Ishikawa (cell line): ENCODE measurements around the gene SERAC1.
A peak's percentile ranks its signal among the peaks of the same experiment; 100 is the strongest.

ENCODE experiments used
- CEBPB ChIP-seq: IDR thresholded peaks from 2 replicates; pipeline ENCODE4 v1.6.1; 2012
- CREB1 ChIP-seq: IDR thresholded peaks from 2 replicates; pipeline ENCODE4 v1.6.1; 2012; ENCODE audit warnings: low read depth
- EGR1 ChIP-seq: IDR thresholded peaks from 2 replicates; pipeline ENCODE4 v1.6.1; 2012
- EP300 ChIP-seq: IDR thresholded peaks from 2 replicates; pipeline ENCODE4 v1.6.1; 2012; ENCODE audit warnings: borderline replicate concordance
- FOXM1 ChIP-seq: IDR thresholded peaks from 2 replicates; pipeline ENCODE4 v1.6.1; 2012; ENCODE audit warnings: low read depth, borderline replicate concordance
- NFIC ChIP-seq: IDR thresholded peaks from 2 replicates; pipeline ENCODE4 v1.6.1; 2012
- RAD21 ChIP-seq: IDR thresholded peaks from 2 replicates; pipeline ENCODE4 v1.6.1; 2012; ENCODE audit warnings: low read depth
- TAF1 ChIP-seq: IDR thresholded peaks from 2 replicates; pipeline ENCODE4 v1.6.1; 2012; ENCODE audit warnings: low read depth, mild to moderate bottlenecking
- TCF12 ChIP-seq: IDR thresholded peaks from 2 replicates; pipeline ENCODE4 v1.6.1; 2012; ENCODE audit warnings: low read depth
- TEAD4 ChIP-seq: IDR thresholded peaks from 2 replicates; pipeline ENCODE4 v1.6.1; 2012
- YY1 ChIP-seq: IDR thresholded peaks from 2 replicates; pipeline ENCODE4 v1.6.1; 2012; ENCODE audit warnings: low read depth
- ZBTB7A ChIP-seq: IDR thresholded peaks from 2 replicates; pipeline ENCODE4 v1.6.1; 2012; ENCODE audit warnings: low read depth
- TF ChIP-seq, protein P1 (sequence below): IDR thresholded peaks from 2 replicates; pipeline ENCODE4 v1.6.1; 2012
- TF ChIP-seq, protein P2 (sequence below): IDR thresholded peaks from 2 replicates; pipeline ENCODE4 v1.6.1; 2012
- TF ChIP-seq, protein P3 (sequence below): IDR thresholded peaks from 2 replicates; pipeline ENCODE4 v1.6.1; 2012; ENCODE audit warnings: low read depth, mild to moderate bottlenecking

The SERAC1 gene

DNA sequence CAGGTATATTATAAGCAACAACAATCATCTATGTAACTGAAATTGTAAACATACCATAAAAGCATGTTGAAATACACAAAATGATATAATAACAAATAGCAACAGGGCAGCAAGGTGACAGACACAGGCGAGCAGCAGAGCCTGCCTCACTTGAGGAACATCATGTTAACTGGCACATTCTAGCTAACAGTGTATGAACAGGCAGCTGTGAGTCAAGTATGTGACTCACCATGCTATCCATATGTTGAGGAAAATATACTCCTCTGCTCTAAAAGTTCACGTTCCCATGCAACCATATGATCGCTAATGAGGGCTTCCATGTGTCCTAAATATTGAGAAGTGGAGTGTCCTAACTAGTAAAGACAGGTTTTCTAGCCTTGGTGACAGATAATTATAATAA, 18.4 kb downstream of the SERAC1 start:
- TF ChIP-seq ZBTB7A, result no peak
- no peak for TF ChIP-seq YY1
- no peak for TF ChIP-seq NFIC
- TF ChIP-seq, protein P1, sequence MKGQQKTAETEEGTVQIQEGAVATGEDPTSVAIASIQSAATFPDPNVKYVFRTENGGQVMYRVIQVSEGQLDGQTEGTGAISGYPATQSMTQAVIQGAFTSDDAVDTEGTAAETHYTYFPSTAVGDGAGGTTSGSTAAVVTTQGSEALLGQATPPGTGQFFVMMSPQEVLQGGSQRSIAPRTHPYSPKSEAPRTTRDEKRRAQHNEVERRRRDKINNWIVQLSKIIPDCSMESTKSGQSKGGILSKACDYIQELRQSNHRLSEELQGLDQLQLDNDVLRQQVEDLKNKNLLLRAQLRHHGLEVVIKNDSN, result no peak
- no peak for TF ChIP-seq TEAD4
- TF ChIP-seq RAD21, result no peak
- no peak for TF ChIP-seq TCF12
- TF ChIP-seq, protein P2, sequence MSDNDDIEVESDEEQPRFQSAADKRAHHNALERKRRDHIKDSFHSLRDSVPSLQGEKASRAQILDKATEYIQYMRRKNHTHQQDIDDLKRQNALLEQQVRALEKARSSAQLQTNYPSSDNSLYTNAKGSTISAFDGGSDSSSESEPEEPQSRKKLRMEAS, result no peak
- no peak for TF ChIP-seq CEBPB
- TF ChIP-seq EP300, result no peak
- TF ChIP-seq, protein P3, sequence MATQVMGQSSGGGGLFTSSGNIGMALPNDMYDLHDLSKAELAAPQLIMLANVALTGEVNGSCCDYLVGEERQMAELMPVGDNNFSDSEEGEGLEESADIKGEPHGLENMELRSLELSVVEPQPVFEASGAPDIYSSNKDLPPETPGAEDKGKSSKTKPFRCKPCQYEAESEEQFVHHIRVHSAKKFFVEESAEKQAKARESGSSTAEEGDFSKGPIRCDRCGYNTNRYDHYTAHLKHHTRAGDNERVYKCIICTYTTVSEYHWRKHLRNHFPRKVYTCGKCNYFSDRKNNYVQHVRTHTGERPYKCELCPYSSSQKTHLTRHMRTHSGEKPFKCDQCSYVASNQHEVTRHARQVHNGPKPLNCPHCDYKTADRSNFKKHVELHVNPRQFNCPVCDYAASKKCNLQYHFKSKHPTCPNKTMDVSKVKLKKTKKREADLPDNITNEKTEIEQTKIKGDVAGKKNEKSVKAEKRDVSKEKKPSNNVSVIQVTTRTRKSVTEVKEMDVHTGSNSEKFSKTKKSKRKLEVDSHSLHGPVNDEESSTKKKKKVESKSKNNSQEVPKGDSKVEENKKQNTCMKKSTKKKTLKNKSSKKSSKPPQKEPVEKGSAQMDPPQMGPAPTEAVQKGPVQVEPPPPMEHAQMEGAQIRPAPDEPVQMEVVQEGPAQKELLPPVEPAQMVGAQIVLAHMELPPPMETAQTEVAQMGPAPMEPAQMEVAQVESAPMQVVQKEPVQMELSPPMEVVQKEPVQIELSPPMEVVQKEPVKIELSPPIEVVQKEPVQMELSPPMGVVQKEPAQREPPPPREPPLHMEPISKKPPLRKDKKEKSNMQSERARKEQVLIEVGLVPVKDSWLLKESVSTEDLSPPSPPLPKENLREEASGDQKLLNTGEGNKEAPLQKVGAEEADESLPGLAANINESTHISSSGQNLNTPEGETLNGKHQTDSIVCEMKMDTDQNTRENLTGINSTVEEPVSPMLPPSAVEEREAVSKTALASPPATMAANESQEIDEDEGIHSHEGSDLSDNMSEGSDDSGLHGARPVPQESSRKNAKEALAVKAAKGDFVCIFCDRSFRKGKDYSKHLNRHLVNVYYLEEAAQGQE, result no peak
- TF ChIP-seq EGR1, result no peak
- TF ChIP-seq TAF1, result no peak
- no peak for TF ChIP-seq CREB1
- no peak for TF ChIP-seq FOXM1

DNA sequence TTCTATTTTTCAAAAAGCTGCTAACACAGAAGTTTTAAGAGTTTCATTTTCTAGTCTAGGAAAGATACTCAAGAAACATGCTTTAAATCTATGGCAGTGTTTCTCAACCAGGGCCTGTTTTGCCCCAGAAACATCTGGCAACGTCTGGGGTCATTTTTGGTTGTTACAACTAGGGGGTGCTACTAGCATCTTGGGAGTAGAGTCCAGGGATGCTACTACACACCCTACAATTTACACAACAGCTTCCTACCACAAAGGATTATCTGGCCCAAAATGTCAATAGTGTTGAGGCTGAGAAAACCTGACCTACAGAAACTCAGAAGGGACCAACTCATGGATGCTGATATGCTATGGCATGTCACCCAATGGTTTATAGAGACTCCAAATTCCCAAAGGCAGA, 24.4 kb downstream of the SERAC1 start:
- TF ChIP-seq RAD21 (peak; percentile 57), ZBTB7A (no peak)

DNA sequence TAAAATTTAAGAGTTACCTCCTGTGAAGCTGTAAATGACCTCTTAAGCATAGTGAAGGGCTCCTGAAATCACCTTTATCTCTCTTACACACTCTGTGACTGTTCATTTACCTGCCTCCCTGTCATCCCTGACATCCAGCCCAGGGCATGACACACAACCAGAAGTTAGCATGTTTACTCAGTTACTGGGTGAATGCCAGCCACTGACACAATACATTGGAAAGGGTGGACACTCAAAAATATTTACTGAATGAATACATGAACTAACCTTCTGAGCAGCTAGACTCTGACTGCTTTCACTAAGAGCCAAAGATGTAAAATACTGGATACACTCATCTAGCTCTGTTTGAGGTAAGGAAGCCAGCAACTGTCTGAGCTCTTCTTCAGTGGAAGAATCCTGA, 25.3 kb downstream of the SERAC1 start:
- TF ChIP-seq CREB1 (no peak), EGR1 (no peak), RAD21 (no peak), TAF1 (no peak), TEAD4 (no peak), YY1 (no peak), FOXM1 (no peak), TCF12 (no peak), EP300 (no peak)
- TF ChIP-seq, protein P2, result no peak
- TF ChIP-seq, protein P1, result no peak
- TF ChIP-seq, protein P3, result no peak

DNA sequence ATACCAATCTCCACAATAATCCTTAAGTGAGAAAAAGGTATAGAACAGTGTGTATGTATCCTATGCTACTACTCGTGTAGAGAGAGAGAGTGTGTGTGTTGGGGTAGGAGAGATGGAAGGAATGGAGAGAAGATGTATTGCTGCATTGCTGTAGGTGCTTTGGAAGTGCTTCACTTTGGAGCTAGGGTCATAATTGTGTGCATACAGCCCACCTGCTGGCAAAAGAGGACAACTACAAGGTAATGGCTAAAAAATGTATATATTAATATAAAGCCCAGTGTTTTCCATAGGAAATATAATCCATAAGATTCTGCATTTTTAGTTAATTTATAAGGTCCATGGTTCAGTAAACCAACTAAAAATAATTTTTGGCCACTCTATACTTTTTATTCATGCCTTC, 36.1 kb downstream of the SERAC1 start:
- TF ChIP-seq, protein P2, result no peak
- no peak for TF ChIP-seq TEAD4
- TF ChIP-seq FOXM1, result no peak
- TF ChIP-seq RAD21, result peak; percentile 64
- TF ChIP-seq YY1, result no peak
- no peak for TF ChIP-seq NFIC
- TF ChIP-seq, protein P3, result no peak
- TF ChIP-seq, protein P1, result no peak
- no peak for TF ChIP-seq TAF1

DNA sequence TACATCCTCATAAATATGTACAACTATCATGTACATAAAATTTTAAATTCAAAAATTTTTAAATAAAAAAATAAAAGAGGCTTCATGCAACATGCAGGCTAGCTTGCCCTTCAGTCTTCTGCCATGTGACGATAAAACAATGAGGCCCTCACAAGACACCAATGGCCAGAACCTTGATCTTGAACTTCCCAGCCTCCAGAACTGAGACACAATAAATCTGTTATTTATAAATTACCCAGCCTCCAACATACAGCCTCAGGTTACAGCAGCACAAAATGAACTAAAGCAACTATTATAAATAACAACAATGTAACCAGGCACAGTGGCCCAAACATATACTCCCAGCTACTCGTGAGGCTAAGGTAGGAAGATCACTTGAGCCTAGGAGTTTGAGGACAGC, 42.8 kb downstream of the SERAC1 start:
- no peak for TF ChIP-seq RAD21
- no peak for TF ChIP-seq TAF1
- TF ChIP-seq TCF12, result no peak
- TF ChIP-seq, protein P2, result no peak
- TF ChIP-seq TEAD4, result no peak
- TF ChIP-seq EGR1, result no peak
- TF ChIP-seq YY1, result no peak
- TF ChIP-seq CREB1, result no peak
